Kidney (tissue), 22 donors: ENCODE measurements around the gene ACYP1. TPM values are rescaled to one million over a fixed set of nuclear protein-coding genes. Genes with fewer than 3 reads are reported as not detected.

Experiments used
- DNase-seq, 5 donors: peaks; one replicate each; pipeline ENCODE4 v3.0.0-alpha.2; 2013 to 2020
- FAIRE-seq: peaks from 2 replicates; lab custom pipeline; 2012; peaks lifted over from hg19 to GRCh38; lab: Jason Lieb, UNC
- H3K27ac ChIP-seq, 2 donors: one replicate each; pipeline ENCODE4 v1.7.0; 2013; ENCODE audit warnings: low read depth in 2 of 2, low read length in 2 of 2, inconsistent platforms in 1 of 2
- H3K27me3 ChIP-seq: one replicate; pipeline ENCODE4 v1.7.1; 2013; ENCODE audit warnings: low read length, inconsistent platforms; ENCODE audit not compliant: control insufficient read depth, insufficient read depth
- H3K36me3 ChIP-seq, 3 donors: one replicate each; pipeline versions ENCODE4 v1.7.0 to v1.7.1; 2013; ENCODE audit warnings: low read length in 3 of 3, control low read depth in 1 of 3, inconsistent platforms in 1 of 3; ENCODE audit not compliant: insufficient read depth in 3 of 3, control insufficient read depth in 2 of 3
- H3K4me1 ChIP-seq, 3 donors: one replicate each; pipeline versions ENCODE4 v1.7.0 to v1.7.1; 2013; ENCODE audit warnings: low read length in 3 of 3, inconsistent platforms in 1 of 3, low read depth in 1 of 3; ENCODE audit not compliant: control insufficient read depth in 2 of 3, insufficient read depth in 2 of 3
- H3K4me3 ChIP-seq, 3 donors: one replicate each; pipeline versions ENCODE4 v1.7.0 to v1.8.1; 2013; ENCODE audit warnings: low read length in 3 of 3, control low read depth in 1 of 3, inconsistent platforms in 1 of 3
- H3K9ac ChIP-seq, 3 donors: one replicate each; pipeline versions ENCODE4 v1.7.0 to v1.7.1; 2013; ENCODE audit warnings: low read length in 3 of 3, control low read depth in 1 of 3, inconsistent platforms in 1 of 3
- H3K9me3 ChIP-seq, 3 donors: one replicate each; pipeline versions ENCODE4 v1.7.0 to v1.7.1; 2013; ENCODE audit warnings: low read length in 3 of 3, control low read depth in 1 of 3, inconsistent platforms in 1 of 3; ENCODE audit not compliant: control insufficient read depth in 2 of 3, insufficient read depth in 1 of 3
- intact Hi-C: fragments of 100-400 bp; cut with DNase I; formaldehyde crosslinking; loops from one replicate; pipeline ENCODE4 v1.11.1; 2022
- long read RNA-seq, 10 donors: library from polyadenylated mRNA in 1 of 10; unstranded in 1 of 10; transcript quantifications; one replicate each; pipeline ENCODE4 v2.0.0 and lab custom pipeline, GENCODE V29; 2021 to 2026
- polyA plus RNA-seq: library from polyadenylated mRNA; stranded (reverse); fragments of 350-450 nt; fragmentation: Illumina TruSeq; extraction: RNeasy Lipid Tissue Mini Kit (QIAGEN cat#74804); gene quantifications from one replicate; pipeline ENCODE4 v1.2.3, GENCODE V29; 2014; ENCODE audit warnings: low read depth, low replicate concordance; ENCODE audit not compliant: insufficient read depth
- total RNA-seq: library from RNA; stranded (reverse); fragmentation: NEBNext Ultra II Directional; extraction: Animal tissue kit (Norgen Biotek cat#: 25700); gene quantifications from one replicate; pipeline ENCODE4 v1.2.1, GENCODE V29; 2021
- TF ChIP-seq, protein P1 (sequence below): IDR thresholded peaks from 3 replicates; pipeline ENCODE4 v1.5.1; 2012; ENCODE audit warnings: mild to moderate bottlenecking, moderate library complexity, borderline replicate concordance; ENCODE audit not compliant: insufficient read depth; ENCODE audit errors: extremely low read depth
- donor health status: control.
- donor health status: control.
- donor health status: control.
- donor health status: control.
- donor health status: control.
- donor health status: DM: yes; HTN: yes; CAD: no.
- donor health status: Normal renal cell carcinoma (clear cell type).

Gene ACYP1
- total RNA-seq (20.6 TPM), polyA plus RNA-seq (16.8 TPM)
- long read RNA-seq, donor 1, transcript ACYP1-201 (3 exons, 627 nt): major isoform, 13 of 16 reads
- long read RNA-seq, donor 1, partial matches to known transcripts: 0 of 16 reads
- long read RNA-seq, donor 1, other reads (novel, unspliced or antisense): 0 of 16 reads
- long read RNA-seq, donor 2, transcript ACYP1-201 (3 exons, 627 nt): major isoform, 9 of 52 reads
- long read RNA-seq, donor 2, partial matches to known transcripts: 37 of 52 reads
- long read RNA-seq, donor 2, other reads (novel, unspliced or antisense): 0 of 52 reads
- long read RNA-seq, donor 3, transcript ACYP1-201 (3 exons, 627 nt): major isoform, 12 of 30 reads
- long read RNA-seq, donor 3, partial matches to known transcripts: 12 of 30 reads
- long read RNA-seq, donor 3, other reads (novel, unspliced or antisense): 0 of 30 reads
- long read RNA-seq, donor 4, transcript ACYP1-201 (3 exons, 627 nt): major isoform, 12 of 22 reads
- long read RNA-seq, donor 4, partial matches to known transcripts: 8 of 22 reads
- long read RNA-seq, donor 4, other reads (novel, unspliced or antisense): 0 of 22 reads
- long read RNA-seq, donor 5, partial matches to known transcripts: 0 of 2 reads
- long read RNA-seq, donor 5, other reads (novel, unspliced or antisense): 0 of 2 reads
- long read RNA-seq, donor 6, transcript ACYP1-201 (3 exons, 627 nt): major isoform, 22 of 62 reads
- long read RNA-seq, donor 6, partial matches to known transcripts: 36 of 62 reads
- long read RNA-seq, donor 6, other reads (novel, unspliced or antisense): 0 of 62 reads
- long read RNA-seq, donor 7, partial matches to known transcripts: 0 of 9 reads
- long read RNA-seq, donor 7, other reads (novel, unspliced or antisense): 5 of 9 reads
- long read RNA-seq, donor 8, transcript ACYP1-201 (3 exons, 627 nt): major isoform, 13 of 23 reads
- long read RNA-seq, donor 8, partial matches to known transcripts: 9 of 23 reads
- long read RNA-seq, donor 8, other reads (novel, unspliced or antisense): 0 of 23 reads
- long read RNA-seq, donor 9, transcript ACYP1-201 (3 exons, 627 nt): major isoform, 11 of 17 reads
- long read RNA-seq, donor 9, partial matches to known transcripts: 5 of 17 reads
- long read RNA-seq, donor 9, other reads (novel, unspliced or antisense): 0 of 17 reads
- long read RNA-seq, donor 10, transcript ACYP1-201 (3 exons, 627 nt): major isoform, 15 of 43 reads
- long read RNA-seq, donor 10, partial matches to known transcripts: 24 of 43 reads
- long read RNA-seq, donor 10, other reads (novel, unspliced or antisense): 0 of 43 reads

DNA sequence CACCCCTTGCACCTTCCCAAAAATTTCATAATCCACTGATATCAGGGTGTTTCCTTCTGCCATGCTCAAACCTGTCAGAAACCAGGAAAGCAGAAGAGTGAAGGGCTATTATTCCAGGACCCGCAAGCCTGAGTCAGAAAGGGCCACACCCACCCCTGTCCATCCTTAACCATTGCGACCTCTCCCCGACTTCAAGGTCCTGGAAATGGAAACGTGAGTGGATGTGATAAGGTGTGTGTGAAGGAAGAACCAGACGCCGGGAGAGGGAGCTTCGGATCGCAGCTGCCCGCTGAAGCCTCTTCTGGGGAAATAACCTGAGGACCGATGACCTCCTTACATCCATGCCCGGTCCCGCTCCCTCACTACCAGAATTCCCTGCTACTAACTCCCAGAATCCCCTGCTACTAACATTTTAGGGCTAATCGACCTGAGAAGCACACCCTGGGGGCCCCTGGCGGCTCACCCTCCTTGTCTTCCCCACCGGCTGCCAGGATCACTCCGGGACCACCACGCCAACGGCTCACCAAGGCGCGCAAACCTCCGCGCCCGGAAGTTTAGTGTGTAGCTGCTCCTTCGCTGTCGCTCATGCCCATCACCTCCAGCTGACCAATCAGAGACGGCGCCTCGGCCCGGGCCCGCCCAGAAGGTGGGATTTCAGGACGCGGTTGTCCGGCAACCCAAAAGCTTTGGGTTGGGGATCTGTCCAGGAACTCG lies at the start of gene ACYP1:
ACYP1 (minus strand) TSS at position 534 of the 714 bp plus-strand sequence; CDS start at position 63, 471 bp downstream.
- Histone ChIP-seq H3K27me3 (no peaks in the 10 kb centered on the region), H3K9me3 (no peaks in the 10 kb centered on the region), H3K4me1 (peaks cover 3 to 7% (median 4%) of the 10 kb centered on the region in 3 donors), H3K27ac (peak within 1 kb of the TSS; percentile 32 to 60), H3K9ac (peak within 1 kb of the TSS; percentile 72 to 83 (median 76)), H3K4me3 (peak within 1 kb of the TSS; percentile 84 to 94 (median 94)), H3K36me3 (no peaks in the 10 kb centered on the region)
- peak; percentile 95 to 97 (median 95) for DNase-seq
- TF ChIP-seq, protein P1, sequence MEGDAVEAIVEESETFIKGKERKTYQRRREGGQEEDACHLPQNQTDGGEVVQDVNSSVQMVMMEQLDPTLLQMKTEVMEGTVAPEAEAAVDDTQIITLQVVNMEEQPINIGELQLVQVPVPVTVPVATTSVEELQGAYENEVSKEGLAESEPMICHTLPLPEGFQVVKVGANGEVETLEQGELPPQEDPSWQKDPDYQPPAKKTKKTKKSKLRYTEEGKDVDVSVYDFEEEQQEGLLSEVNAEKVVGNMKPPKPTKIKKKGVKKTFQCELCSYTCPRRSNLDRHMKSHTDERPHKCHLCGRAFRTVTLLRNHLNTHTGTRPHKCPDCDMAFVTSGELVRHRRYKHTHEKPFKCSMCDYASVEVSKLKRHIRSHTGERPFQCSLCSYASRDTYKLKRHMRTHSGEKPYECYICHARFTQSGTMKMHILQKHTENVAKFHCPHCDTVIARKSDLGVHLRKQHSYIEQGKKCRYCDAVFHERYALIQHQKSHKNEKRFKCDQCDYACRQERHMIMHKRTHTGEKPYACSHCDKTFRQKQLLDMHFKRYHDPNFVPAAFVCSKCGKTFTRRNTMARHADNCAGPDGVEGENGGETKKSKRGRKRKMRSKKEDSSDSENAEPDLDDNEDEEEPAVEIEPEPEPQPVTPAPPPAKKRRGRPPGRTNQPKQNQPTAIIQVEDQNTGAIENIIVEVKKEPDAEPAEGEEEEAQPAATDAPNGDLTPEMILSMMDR: no peak
- intact Hi-C loops: no loop called here
- FAIRE-seq: no peak

DNA sequence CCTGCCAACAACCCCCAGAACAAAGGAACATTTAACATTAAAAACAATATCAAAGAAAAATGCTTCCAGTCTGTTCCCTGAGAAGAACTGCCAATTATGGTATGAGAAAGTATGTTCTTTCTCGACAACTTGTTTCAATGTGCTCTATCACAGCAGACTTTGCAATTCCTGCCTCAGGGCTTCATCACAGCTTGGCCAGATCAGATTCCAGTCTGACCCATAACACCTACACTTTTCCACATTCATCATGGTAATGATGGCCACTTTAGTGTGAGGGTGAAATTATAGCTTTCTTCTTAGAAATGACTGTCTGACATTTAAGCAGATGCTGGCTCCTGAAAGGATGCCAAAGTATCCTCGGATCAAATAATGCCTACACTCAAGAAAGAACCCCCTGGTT lies 46.1 kb upstream of the ACYP1 start:
- Histone ChIP-seq H3K4me3 (no peak overlapping the region), H3K27me3 (no peaks in the 10 kb centered on the region), H3K9me3 (no peaks in the 10 kb centered on the region), H3K4me1 (no peaks in the 10 kb centered on the region), H3K27ac (no peak overlapping the region), H3K36me3 (peaks cover 13 to 55% (median 51%) of the 10 kb centered on the region in 3 donors), H3K9ac (no peak overlapping the region)
- no peak for DNase-seq
- intact Hi-C loops: no loop called here
- TF ChIP-seq, protein P1: no peak
- no peak for FAIRE-seq

DNA sequence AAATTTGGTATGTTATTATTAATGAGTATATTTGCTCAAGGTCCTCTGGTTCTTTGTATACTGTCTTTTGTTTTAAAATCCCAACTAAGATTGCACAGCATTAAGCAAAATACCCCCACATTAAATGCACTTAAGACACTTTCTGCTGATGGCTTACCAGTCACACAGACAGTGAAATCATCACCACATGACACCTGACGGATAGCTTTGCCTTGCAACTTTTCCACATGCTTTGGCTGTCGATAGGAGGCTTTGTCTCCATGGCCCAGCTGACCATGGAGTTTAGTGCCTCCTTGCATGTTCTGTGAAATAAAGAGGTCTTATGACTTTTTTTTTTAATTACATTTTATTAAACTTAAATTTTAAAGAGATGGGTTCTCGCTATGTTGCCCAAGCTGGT lies 43.4 kb upstream of the ACYP1 start:
- H3K9me3 ChIP-seq: no peaks in the 10 kb centered on the region
- H3K9ac ChIP-seq: no peak overlapping the region
- FAIRE-seq (no peak), DNase-seq (no peak)
- intact Hi-C loops: no loop called here
- H3K27me3 ChIP-seq: no peaks in the 10 kb centered on the region
- peaks cover 7 to 36% (median 31%) of the 10 kb centered on the region in 3 donors for H3K36me3 ChIP-seq
- H3K4me1 ChIP-seq: no peaks in the 10 kb centered on the region
- no peak overlapping the region for H3K27ac ChIP-seq
- TF ChIP-seq, protein P1: no peak
- no peak overlapping the region for H3K4me3 ChIP-seq
